GM19328 (cell line): ENCODE measurements around the gene LPP.

Experiments
- ATAC-seq: cut with Tn5 transposase; IDR thresholded peaks from one replicate; pipeline ENCODE4 v1.9.1; 2021; ENCODE audit warnings: mild to moderate bottlenecking, moderate library complexity; ENCODE audit not compliant: unreplicated experiment

Gene LPP

DNA sequence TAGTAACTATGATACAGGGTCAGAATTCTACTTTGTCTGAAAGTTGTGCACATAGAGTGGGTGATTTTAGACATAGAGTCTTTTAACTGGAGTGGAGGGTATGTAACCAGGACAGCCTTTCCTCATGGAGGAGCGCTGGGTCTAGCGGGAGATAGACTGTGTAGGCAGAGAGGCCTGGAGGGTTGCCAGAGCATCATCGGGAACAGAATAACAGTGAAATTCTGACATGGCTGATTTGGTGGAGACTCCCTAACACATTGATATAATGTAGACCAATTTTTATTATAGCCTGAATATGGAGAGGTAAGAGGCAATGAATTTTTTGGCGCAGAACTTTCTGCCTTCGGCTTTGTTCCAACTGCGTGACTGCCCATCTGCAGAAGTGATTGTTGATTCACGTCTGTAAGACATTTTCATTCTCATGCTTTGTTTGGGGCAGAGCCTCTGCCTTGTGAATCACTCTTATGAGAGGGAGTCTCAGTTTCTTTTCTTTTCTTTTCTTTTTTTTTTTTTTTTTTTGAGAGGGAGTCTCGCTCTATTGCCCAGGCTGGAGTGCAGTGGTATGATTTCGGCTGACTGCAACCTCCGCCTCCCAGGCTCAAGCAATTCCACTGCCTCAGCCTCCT is 16.0 kb downstream of the LPP start:
- ATAC-seq, result no peak

DNA sequence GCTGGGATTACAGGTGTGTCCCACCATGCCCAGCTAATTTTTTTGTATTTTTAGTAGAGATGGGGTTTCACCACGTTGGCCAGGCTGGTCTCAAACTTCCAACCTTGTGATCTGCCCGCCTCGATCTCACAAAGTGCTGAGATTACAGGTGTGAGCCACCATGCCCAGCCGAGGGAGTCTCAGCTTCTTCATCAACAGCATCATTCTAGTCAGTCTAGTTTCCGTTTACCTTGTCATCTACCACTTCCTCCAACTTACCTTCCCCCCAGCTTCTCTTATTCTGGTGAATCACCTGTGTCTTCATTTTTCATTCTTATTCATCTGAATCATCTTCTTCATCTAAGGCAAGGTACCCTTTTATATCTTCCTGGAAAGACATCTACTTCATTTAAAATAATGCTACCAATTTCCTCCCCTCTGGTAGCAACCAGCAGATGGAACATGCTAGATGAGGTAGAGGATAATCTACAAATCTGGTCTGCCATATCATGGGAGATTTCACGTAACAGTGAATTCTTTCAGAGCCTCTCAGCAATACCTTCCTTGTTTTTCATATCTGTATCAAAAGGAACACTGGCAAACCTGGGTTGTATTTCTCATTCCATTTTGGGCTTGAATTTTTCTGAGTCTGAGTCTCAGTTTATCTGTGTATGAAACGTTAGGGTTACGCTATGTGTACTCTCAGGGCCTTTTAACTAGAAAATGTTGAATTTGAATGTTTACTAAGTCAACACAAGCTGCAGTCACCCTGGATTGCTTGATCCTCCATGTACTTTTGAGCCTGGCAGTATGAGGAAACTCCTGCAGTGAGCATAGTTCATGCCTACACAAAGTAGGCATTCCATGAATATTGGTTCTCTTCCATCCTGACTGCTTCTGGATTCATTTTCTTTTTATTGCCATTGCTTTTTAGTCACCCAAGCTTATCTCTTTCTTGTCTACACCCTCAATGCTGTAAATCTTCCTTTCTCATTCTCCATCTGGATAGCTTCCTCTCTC is 16.8 kb downstream of the LPP start:
- no peak for ATAC-seq

DNA sequence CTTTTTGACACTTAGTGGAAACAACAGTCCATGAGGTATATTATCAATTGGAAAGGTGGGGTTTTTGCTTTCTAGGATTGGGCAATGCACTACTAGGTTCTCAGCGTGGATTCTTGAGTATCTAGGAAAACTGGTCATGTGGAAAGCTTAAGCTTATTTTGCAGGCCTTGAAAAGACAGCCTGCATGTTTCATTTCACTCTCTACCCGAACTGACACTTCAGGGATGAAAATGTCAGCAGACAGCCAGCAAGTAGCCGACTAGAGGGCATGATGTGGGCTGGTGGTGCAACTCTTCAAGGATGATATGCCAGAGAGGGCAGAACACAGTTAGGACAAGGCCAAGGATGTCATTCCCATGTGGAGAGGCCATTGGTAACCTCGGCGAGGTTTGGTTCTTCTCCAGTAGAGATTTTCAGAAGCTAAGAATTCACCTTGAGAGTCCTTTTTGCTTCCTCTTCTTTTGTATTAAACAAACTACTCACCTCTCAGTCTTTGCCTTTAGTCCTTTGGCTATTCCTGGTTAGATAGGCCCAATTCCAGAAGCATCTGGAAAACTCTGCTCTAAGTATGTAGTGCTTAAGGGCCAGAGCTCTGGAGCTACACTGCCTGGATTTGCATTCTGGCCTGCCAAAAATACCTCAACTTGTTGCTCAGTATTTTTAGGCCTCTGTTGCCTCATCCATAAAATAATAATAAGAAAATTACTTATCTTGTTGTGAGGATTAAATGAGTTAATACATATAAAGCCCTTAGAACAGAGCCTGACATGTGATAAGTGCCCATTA is 17.9 kb downstream of the LPP start:
- no peak for ATAC-seq

DNA sequence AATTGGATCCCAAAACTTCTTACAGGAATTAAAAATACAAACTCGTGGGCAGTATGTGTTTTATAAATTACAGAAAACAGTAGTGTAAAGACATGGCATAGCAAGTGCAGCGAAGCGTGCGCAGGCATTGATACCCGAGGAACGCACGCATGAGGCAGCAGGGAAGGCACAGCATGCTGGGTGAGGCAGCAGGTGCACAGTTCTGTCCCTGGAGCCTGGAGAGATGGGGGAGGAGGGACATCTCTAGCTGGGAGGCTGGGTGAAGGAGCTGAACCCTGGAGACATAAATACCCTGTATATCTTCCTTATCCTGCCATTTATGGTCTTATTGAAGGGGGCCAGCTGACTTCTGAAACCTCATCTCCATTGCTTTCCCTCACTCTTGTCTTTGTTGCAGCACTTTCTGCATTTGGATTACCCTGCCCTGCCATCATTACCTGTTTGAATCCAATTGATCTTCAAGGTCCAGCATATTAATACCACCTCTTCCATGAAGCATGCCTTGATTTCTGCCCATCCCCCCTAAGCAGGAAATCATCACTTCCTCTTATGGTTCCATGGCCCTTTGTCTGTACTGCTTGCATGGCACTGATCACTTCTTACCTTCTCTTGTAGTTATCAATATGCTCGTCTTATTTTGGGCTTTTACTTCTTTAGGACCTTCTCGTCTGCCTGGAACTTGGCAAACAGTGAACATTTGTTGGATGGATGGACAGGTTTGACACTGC is 20.5 kb downstream of the LPP start:
- ATAC-seq, result no peak

DNA sequence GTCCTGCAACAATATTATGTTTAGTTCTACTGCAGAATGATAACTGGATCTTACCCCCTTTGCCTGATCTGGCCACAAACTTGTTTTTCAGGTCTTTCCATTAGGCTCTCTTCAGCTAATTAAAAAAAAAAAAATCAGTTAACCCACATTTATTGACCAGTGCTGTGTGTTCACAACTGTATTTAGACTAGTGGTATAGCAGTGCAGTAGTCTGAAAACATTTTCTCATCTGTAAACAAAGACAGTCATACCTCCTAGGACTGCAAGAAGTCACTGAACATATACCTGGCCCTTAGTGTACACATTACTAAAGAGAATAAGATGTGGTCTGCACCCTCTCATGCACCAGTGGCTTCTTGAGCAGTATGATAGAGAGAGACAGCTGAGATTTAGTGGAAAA is 22.5 kb downstream of the LPP start:
- no peak for ATAC-seq

DNA sequence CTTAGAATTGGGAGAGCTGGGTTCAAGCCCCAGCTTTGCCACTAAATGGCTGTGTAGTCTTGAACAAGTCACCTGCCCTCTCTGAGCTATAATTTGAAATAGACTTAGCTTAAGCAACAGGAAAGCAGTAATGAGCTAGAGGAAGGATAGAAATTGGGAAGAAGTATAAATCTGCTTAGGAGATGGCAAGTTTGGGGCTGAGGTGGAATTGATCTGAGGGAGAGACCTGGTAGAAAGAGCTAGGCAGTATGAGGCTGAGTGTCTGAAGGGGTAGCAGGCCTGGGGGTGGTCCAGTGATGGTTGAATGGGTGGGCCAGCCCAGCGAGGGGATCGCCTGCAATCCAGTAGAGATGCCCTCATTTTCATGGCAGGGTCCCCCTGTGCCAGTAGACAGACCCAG is 22.9 kb downstream of the LPP start:
- no peak for ATAC-seq

DNA sequence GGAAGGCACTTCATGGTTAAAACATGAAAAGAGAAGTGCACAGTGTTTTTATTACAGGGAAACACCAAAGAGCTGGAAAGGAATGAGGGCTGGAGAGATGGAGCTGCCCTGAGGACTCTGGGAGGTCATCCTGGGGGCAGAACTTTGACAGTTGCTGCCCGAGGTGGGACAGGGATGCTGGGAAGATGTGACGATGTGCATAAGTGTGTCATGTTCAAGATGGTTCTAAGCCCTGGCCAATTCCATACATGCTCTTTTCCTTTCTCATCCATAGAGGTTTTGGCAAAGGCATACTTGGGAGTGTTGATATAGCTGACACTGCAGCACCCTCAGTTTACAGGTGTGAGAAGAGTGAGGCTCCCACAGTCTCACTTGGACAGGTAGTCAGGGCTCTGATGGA is 23.8 kb downstream of the LPP start:
- no peak for ATAC-seq

DNA sequence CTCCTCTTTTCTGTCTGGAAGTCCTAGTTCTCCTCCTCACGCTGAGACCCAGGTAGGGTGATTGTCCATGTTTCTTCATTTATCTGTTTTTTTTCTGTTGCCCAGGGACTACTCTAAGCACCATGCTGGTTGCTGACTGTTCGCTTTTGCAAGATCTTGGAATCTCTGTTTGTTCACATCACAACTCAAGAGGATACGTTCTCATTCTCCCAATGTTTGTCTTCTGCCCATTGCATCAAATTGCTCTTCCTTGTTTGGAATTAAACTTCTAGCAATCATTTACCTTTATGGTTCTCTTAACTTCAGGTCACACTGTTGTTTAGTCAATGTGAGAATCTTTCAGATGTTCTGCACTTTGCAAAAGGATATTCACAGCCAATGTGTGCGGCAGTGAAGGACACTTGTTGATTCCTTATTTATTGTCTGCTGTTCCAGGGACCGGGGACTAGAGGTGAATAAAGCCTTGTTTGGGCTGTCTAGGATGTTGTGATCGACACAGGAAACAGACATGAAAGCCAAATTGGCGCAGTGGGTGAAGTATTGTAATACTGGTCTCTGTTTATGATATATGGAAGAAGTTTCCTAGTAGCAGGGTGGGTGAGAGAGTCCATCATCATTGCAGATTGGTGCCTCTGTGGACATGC is 24.5 kb downstream of the LPP start:
- ATAC-seq, result no peak

DNA sequence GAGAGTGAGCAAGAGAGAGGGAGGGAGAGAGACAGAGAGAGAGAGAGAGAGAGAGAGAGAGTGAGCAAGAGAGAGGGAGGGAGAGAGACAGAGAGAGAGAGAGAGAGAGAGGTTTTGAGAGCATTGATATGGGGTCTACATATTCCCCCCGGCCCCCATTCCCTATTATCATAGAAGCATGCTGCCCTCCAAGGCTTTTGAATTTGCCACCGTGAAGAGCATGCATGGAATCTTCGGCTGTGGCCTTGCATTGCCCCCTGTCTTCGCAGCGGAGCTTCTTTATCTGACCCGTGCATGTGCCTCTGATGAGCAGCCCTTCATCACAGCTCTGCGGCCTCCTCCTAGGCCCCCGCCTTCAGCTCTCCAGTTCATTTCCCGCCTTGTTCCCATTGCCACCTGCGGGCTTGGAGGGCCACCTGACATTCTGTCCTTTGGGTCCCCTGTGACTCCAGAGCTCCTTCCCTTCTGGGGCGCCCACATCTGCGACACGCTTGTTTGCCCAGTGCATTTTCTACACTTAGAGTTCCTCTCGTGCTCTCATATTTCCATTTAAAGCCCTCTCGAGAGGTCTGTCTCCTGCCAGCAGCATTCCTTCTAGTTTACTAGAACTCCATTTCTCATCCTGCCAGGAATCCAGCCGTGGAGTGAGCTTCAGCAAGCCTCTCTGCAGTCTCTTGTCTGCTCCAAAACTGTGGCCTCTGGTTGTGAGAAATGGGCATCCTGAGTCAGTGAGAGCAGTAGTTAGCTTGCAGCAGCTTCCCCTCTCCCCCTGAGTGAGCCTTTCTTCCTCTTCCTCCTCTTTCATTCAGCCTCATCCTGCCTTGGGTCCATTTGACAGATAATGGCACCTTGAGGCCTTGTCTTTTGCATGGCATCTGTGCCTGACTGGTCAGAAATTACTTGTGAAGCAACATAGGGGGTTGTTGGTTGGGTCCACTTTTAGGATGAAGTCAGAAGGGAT is 25.3 kb downstream of the LPP start:
- no peak for ATAC-seq

DNA sequence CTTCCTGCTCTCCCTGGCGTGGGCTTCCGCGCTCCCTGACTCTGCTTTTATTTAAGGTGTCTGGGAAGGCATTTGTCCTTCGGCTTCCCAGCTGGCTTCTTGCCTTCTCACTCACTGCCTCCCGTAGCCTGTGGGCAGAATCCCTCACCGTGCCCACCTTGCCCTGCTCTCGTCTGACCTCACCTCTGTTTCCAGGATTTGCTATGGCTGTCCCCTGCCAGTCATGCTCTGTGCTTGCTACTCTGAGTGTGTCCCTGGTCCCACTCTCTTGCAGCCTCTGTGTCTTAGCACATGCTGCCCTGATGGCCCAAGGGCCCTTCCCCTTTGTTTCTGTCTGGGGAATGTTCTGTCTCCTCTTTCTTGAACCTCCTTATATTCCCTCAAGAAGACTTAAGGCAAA is 26.2 kb downstream of the LPP start:
- no peak for ATAC-seq

DNA sequence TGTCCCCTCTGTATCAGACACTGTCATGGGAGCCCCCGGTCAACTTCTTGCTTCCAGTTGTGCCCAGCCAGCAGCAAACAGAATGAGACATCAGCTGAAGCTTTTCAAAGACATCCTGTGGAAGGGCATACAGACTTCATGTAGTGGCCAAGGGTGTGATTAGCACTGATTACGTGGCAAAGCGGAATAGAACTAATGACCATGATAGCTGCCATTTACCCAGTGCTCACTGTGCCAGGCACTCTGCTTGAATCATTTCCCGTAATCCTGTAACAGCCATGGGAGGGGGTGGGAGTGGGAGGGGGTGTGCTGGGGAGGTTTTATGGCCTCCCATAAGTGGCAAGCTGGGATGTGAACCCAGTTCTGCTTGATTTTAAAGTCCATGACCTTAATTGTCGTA is 29.5 kb downstream of the LPP start:
- ATAC-seq, result no peak

DNA sequence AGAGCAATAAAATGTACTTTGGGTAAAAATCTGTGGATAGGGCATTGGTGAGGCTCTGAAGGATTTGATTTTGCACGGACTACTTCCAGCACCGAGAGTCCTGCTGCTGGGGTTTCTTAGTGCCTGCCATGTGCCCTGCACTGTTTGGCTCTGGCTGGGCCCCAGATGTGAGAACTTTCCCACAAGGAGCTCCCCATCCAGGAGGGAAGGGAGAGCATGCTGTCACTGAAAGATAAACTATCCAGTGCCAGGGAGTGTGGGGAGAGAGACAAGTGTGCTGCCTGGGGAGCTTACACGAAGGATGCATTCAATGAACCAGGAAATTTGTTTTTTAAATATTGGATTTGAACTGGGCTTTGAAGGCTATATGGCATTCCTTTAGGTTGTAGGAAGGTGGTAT is 30.2 kb downstream of the LPP start:
- ATAC-seq, result no peak

DNA sequence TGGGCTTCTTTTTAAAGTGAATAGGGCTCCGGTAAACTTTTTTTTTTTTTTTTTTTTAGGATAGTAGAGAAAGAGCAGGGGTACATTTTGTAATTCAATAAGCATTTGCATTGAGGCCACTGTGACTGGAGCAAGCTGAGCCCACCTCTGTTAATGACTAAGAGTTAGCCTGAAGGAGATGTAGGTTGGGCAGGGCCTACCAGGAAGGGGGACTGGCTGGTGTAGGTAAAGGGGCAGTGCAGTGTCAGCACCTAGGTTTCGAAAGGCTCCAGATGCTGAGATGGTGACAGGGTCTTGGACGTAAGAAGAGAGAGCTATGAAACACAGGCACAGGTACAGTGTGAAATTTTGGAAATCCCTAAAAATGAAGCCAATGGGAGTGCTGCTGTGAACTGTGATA is 30.7 kb downstream of the LPP start:
- no peak for ATAC-seq

DNA sequence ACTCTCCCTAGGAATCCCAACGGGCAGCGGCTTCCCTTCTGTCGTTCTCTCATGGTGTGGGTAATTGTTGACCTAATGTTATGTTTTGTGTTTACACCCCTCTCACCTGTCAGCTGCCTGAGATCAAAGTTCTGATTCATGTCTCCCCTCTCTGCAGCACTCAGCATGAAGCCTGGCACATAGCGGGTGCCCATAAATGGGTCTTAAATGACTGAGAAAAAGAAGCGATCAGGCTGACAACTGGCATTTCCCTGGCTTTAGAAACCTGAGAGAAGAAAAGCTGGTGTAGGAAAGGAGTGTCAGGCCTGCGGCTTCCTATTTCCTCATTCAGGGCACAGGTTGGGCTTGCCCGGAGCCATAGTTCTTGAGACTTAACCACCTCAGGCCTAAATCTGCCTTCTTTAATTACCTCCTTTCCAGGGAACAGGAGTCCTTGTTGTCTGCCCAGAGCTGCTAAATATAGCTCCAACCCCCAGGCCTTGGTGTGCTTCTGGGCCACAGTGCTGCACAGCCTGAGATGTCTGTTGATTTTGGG is 31.8 kb downstream of the LPP start:
- ATAC-seq, result no peak

DNA sequence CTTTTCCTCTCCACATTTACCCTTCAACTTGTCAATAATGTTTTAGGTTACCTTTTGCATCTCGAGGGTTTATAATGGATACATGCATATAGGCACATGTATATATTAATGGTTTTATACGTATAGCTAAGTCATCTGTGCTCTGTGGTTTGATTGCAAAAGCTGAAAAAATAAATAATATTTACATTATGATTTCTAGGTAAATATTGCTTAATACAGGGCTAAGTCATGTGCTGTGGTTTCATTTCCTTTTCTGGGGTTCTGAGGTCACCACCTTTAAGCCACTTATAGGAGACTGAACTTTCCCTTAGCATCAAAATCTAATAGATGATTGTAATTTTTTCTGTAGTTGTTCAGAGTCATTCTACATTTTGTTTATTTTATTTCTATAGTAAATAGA is 33.1 kb downstream of the LPP start:
- ATAC-seq, result no peak

DNA sequence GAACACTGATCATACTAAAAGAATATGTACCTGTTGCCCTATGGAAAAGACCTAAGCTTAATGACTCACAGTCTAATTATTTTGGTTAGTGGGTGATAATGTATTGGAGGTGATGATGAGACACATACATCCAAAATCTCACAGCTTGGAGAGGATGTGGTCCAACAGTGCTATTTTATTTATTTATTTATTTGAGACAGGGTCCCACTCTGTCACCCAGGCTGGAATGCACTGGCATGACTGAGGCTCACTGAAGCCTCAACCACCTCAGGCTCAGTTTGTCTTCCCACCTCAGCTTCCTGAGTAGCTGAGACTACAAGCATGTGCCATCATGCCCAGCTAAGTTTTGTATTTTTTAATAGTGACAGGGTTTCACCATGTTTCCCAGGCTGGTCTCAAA is 35.0 kb downstream of the LPP start:
- ATAC-seq, result no peak

DNA sequence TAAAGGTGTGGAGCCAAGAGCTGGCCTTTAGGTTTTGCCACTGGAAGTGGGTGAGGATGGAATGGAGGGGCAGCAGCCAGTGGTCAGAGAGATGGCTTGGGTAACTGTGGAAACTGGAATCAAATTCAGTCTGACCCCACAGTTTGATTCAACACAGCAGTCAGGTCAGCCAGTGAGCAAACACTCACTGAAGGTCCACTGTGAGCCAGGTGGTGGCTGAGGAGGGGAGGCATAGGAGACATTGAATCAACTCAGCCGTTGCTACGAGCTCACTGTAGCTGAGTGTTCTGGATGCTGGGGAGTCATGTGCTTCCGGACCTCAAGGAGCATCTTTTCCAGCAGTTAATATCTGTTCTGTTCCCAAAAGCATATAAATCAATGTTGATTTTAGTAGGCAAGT is 37.5 kb downstream of the LPP start:
- ATAC-seq, result no peak

DNA sequence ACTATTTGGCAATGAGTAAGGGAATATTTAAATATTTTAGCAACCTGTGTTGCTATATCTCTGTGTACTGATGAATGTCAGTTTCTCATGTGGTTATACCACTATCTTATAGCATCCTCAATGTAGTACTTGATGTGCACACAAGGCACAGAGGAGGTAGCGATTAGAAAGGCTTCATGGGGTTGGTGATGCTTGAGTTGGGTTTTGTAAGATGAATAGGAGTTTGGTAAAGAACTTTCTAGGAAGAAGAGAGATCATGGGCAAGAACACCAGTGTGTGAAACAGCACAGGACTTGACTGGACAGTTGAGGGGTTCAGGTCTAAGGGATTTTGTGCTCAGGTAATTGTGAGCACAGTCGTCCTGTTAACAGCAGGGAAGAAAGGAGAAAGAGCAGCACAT is 38.1 kb downstream of the LPP start:
- no peak for ATAC-seq

DNA sequence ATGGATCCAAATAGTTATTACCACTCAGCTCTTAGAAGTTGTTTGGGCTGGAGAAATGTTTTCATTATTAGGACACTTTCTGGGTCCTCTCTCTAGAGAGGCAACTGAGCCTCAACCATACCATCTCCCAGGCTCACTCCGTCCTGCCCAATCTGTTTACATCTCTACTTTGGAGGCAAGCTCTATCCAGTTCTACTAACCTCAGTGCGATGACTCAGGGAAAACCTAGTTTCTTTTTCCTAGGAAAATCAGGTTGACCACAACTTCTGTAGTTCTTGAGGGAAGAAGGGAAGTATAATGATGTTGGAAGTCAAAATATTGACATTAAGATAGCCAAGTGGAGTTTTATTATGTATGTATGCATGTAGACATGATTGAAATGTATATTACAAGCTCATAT is 40.4 kb downstream of the LPP start:
- ATAC-seq, result no peak
